Endothelial cell of umbilical vein (primary cell): ENCODE data around the gene COL19A1. TPM values are rescaled to one million over a fixed set of nuclear protein-coding genes. Genes with fewer than 3 reads are reported as not detected.
"Not testable (repeated sequence)": the region's sequence is repeated elsewhere in the genome, so short reads cannot be mapped to it uniquely, and the experiment has no call there.

Source experiments
- BruUV-seq: library from RNA; stranded (reverse); fragments of 400-500 nt; replicated peaks from 2 replicates; lab custom pipeline; 2021; lab: Mats Ljungman, UMichigan
- CTCF ChIA-PET: fragments of 300-600, 350-600 bp; sonication (Branson Sonifier 250); formaldehyde crosslinking; loops from one replicate; lab custom pipeline; 2021; ENCODE audit warnings: antibody characterized with exemption, inconsistent platforms; lab: Charles Lee
- POLR2A ChIA-PET: fragments of 300-600, 350-600 bp; sonication (Branson Sonifier 250); formaldehyde crosslinking; loops from one replicate; lab custom pipeline; 2021; ENCODE audit warnings: antibody characterized with exemption, inconsistent platforms; lab: Charles Lee
- DNase-seq: peaks from one replicate; pipeline ENCODE4 v3.0.0-alpha.2; 2011; ENCODE audit warnings: low read depth, low spot score
- FAIRE-seq: peaks from 2 replicates; lab custom pipeline; 2011; peaks lifted over from hg19 to GRCh38; lab: Jason Lieb, UNC
- H2AFZ ChIP-seq: 2 replicates; pipeline ENCODE4 v1.6.0; 2012; ENCODE audit warnings: low read depth, low read length, control low read depth, inconsistent platforms
- H3K27ac ChIP-seq: 2 replicates; pipeline ENCODE4 v1.5.1; 2011; ENCODE audit warnings: low read depth, mild to moderate bottlenecking, control low read depth, low read length, moderate library complexity; ENCODE audit not compliant: insufficient read depth
- H3K27me3 ChIP-seq, 2 experiments: 2 replicates each; pipeline versions ENCODE4 v1.6.0 to v1.6.1; 2011; ENCODE audit warnings: low read length in 2 of 2, mixed read lengths in 1 of 2; ENCODE audit not compliant: control insufficient read depth in 2 of 2, insufficient read depth in 2 of 2
- H3K36me3 ChIP-seq, 2 experiments: 2 replicates in 1 of 2; 3 replicates in 1 of 2; pipeline ENCODE4 v1.5.1; 2011; ENCODE audit warnings: low read length in 2 of 2, mild to moderate bottlenecking in 1 of 2, moderate library complexity in 1 of 2; ENCODE audit not compliant: control insufficient read depth in 2 of 2, insufficient read depth in 2 of 2; ENCODE audit errors: extremely low read depth in 1 of 2
- H3K4me1 ChIP-seq: 3 replicates; pipeline ENCODE4 v1.5.1; 2011; ENCODE audit warnings: mild to moderate bottlenecking, low read length; ENCODE audit not compliant: control insufficient read depth, insufficient read depth; ENCODE audit errors: extremely low read depth
- H3K4me2 ChIP-seq: 2 replicates; pipeline ENCODE4 v1.6.1; 2011; ENCODE audit warnings: low read length, control low read depth, mixed read lengths; ENCODE audit not compliant: insufficient read depth
- H3K4me3 ChIP-seq, 3 experiments: fragments of 200-600 bp in 1 of 3; sonication (generic), shearing (Covaris generic) in 1 of 3; replicated peaks in 1 of 3; 2 replicates each; pipeline ENCODE4 v1.5.1; 2011 to 2016; ENCODE audit warnings: control low read depth in 3 of 3, low read length in 3 of 3, mild to moderate bottlenecking in 2 of 3, inconsistent platforms in 1 of 3, low read depth in 1 of 3, moderate library complexity in 1 of 3; ENCODE audit not compliant: insufficient read depth in 1 of 3
- H3K79me2 ChIP-seq: 2 replicates; pipeline ENCODE4 v1.6.0; 2012; ENCODE audit warnings: low read length, inconsistent platforms; ENCODE audit not compliant: control insufficient read depth, insufficient read depth
- H3K9ac ChIP-seq: replicated peaks from 2 replicates; pipeline ENCODE3; 2011; ENCODE audit warnings: low read length, control low read depth; ENCODE audit not compliant: insufficient read depth; ENCODE audit errors: extremely low read depth
- H3K9me1 ChIP-seq: replicated peaks from 3 replicates; pipeline ENCODE4 v1.6.0; 2011; ENCODE audit warnings: mild to moderate bottlenecking, low read length; ENCODE audit not compliant: control insufficient read depth, insufficient read depth; ENCODE audit errors: extremely low read depth
- H3K9me3 ChIP-seq: replicated peaks from 2 replicates; pipeline ENCODE4 v1.5.1; 2012; ENCODE audit warnings: low read length, inconsistent platforms; ENCODE audit not compliant: control insufficient read depth, insufficient read depth
- H4K20me1 ChIP-seq: replicated peaks from 2 replicates; pipeline ENCODE3; 2011; ENCODE audit warnings: mild to moderate bottlenecking, low read length; ENCODE audit not compliant: control insufficient read depth, insufficient read depth; ENCODE audit errors: extremely low read depth
- FOS ChIP-seq: IDR thresholded peaks from 2 replicates; pipeline ENCODE4 v1.6.1; 2011; ENCODE audit warnings: mild to moderate bottlenecking, low read length, moderate library complexity, borderline replicate concordance; ENCODE audit not compliant: insufficient read depth
- GATA2 ChIP-seq: IDR thresholded peaks from 2 replicates; pipeline ENCODE4 v1.7.0; 2011; ENCODE audit warnings: low read depth, mild to moderate bottlenecking, moderate library complexity, mixed read lengths, low read length; ENCODE audit not compliant: insufficient read length, insufficient read depth
- MYC ChIP-seq: IDR thresholded peaks from one replicate; pipeline ENCODE4 v1.6.1; 2011; ENCODE audit warnings: mild to moderate bottlenecking, low read depth, low read length
- POLR2A ChIP-seq: IDR thresholded peaks from 2 replicates; pipeline ENCODE4 v1.6.1; 2012; ENCODE audit warnings: low read depth, mild to moderate bottlenecking, control low read depth, low read length
- POLR2AphosphoS5 ChIP-seq: IDR thresholded peaks from 2 replicates; pipeline ENCODE4 v1.6.1; 2012; ENCODE audit warnings: low read depth, mild to moderate bottlenecking, control low read depth, low read length, moderate library complexity; ENCODE audit not compliant: insufficient read depth
- dilution Hi-C: fragments of 300-500 bp; cut with MboI; formaldehyde crosslinking; loops from one replicate; pipeline ENCODE4 v1.15.0; 2019; ENCODE audit warnings: low sequenced_read_pairs; ENCODE audit not compliant: extremely low pct_ligation_motif_present
- intact Hi-C: fragments of 100-400 bp; cut with micrococcal nuclease; formaldehyde crosslinking; loops from one replicate; pipeline ENCODE4 v1.10.0; 2022
- polyA plus RNA-seq, 4 experiments: library from polyadenylated mRNA; depleted of rRNA in 3 of 4; stranded (reverse) in 3 of 4; unstranded in 1 of 4; fragments of >200 nt; gene quantifications; 2 replicates each; pipeline versions ENCODE4 v1.2.1 to v1.2.3, GENCODE V29; 2011 to 2012; ENCODE audit warnings: missing spikeins in 1 of 4
- total RNA-seq: library from RNA; stranded (reverse); gene quantifications from 2 replicates; pipeline ENCODE4 v1.2.3, GENCODE V29; 2021

Gene COL19A1
- total and polyA plus RNA-seq, 2 donors (not counting 3 experiments of a cell fraction or from before 2014, with no cell fraction given), result not detected

DNA sequence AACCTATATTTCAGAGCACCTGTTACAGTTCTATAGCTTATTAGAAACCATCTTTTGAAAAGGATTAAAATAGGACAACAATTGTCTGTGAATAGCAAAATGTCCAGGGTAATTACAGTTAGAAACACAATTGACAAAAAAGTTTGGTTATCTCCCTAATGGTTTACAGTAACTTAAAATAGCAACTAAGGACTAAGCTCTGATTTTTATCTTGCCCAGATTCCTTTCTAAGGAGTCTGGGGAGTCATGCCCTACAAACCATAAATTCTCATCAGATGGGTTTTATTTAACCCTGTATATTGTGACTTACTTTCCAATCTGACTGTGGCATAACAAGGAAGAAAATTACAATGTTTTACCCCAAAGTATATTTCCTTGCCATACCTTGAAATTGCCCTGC, 26.9 kb downstream of the COL19A1 start:
- BruUV-seq, result not testable (repeated sequence)

DNA sequence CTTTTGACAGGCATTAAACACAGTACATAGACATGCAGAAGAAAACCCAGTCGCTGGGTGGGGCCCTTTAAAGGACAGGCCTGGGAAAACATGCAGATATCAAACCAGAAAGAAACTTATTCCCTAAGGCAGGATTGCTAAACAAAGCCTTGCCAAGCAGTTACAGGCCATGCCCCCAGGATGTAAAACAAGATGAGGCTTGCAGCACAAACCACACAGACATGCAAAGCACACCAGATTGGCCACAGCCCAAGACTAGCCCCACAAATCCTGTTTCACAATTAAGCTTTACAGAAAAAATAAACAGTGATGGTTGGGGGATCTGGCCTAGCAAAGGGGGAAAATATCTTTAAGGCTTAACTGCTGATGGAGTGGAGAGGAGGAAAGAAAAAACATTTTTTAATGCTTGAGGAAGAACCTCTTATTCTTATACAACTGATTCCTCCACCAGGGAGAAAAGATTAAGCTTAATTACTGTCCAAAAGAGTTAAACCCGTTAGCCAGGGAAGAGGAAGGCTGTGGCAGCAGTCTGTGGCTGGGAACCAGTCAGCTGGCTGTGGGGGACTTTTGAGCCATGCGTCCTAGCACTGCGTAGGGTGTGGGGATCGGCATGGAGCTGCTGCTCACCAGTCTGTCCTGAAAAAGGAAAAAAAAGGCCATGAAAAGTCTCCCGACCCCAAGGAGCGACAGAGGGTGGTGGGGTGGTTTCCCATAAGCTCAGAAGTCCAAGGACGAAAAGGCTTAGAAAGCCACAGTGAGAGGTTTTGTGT, 28.4 kb downstream of the COL19A1 start:
- no peak overlapping the region for H2AFZ ChIP-seq

More for the DNA sequence above, 26.9 kb downstream of the COL19A1 start:
- CTCF ChIA-PET, H3K79me2 ChIP-seq, H3K27ac ChIP-seq, H4K20me1 ChIP-seq, DNase-seq, H3K27me3 ChIP-seq, H2AFZ ChIP-seq, H3K9ac ChIP-seq, H3K4me2 ChIP-seq, FAIRE-seq, H3K9me1 ChIP-seq, H3K9me3 ChIP-seq, H3K4me1 ChIP-seq, H3K36me3 ChIP-seq, POLR2A ChIA-PET, dilution Hi-C loops, H3K4me3 ChIP-seq, intact Hi-C loops: not testable (repeated sequence)

More for the DNA sequence above, 28.4 kb downstream of the COL19A1 start:
- BruUV-seq, result no TSS peak
- CTCF ChIA-PET, result no interaction called here
- intact Hi-C loops, result no loop called here
- H3K27me3 ChIP-seq, result no peaks in the 10 kb centered on the region
- dilution Hi-C loops, result no loop called here
- no peak overlapping the region for H3K4me2 ChIP-seq
- H3K9ac ChIP-seq, result no peak overlapping the region
- no peaks in the 10 kb centered on the region for H4K20me1 ChIP-seq
- H3K4me1 ChIP-seq, result no peaks in the 10 kb centered on the region
- no peaks in the 10 kb centered on the region for H3K9me3 ChIP-seq
- POLR2A ChIA-PET, result no interaction called here
- FAIRE-seq (no peak), DNase-seq (no peak)
- TF ChIP-seq MYC (no peak), POLR2A (no peak), GATA2 (no peak), FOS (no peak), POLR2AphosphoS5 (no peak)
- H3K4me3 ChIP-seq, result no peak overlapping the region
- no peaks in the 10 kb centered on the region for H3K36me3 ChIP-seq
- no peak overlapping the region for H3K27ac ChIP-seq
- H3K9me1 ChIP-seq, result no peaks in the 10 kb centered on the region
- H3K79me2 ChIP-seq, result no peaks in the 10 kb centered on the region
